DOHH2 (cell line): ENCODE results near the gene FBXW7.

ENCODE experiments used
- H3F3A ChIP-seq: fragments of 200-600 bp; sonication (generic), shearing (Covaris generic); 2 replicates; pipeline ENCODE4 v1.6.0; 2016; ENCODE audit warnings: antibody characterized with exemption, mild to moderate bottlenecking; ENCODE audit not compliant: control insufficient read depth, insufficient read depth
- H3K27ac ChIP-seq: fragments of 200-600 bp; sonication (generic); 2 replicates; pipeline ENCODE4 v1.5.1; 2014; ENCODE audit warnings: low read depth, mild to moderate bottlenecking, low read length, moderate library complexity
- H3K27me3 ChIP-seq: fragments of 200-600 bp; sonication (generic); 2 replicates; pipeline ENCODE4 v1.6.1; 2014; ENCODE audit warnings: mild to moderate bottlenecking, low read length, mixed read lengths; ENCODE audit not compliant: control insufficient read depth
- H3K36me3 ChIP-seq: fragments of 200-600 bp; sonication (generic); 2 replicates; pipeline ENCODE4 v1.6.1; 2014; ENCODE audit warnings: mild to moderate bottlenecking, low read length, moderate library complexity, mixed read lengths; ENCODE audit not compliant: control insufficient read depth
- H3K4me1 ChIP-seq: fragments of 200-600 bp; sonication (generic); 2 replicates; pipeline ENCODE4 v1.6.1; 2014; ENCODE audit warnings: mild to moderate bottlenecking, low read length, mixed read lengths; ENCODE audit not compliant: control insufficient read depth
- H3K4me2 ChIP-seq: fragments of 200-600 bp; sonication (generic); 2 replicates; pipeline ENCODE4 v1.6.0; 2014; ENCODE audit warnings: mild to moderate bottlenecking, low read length, moderate library complexity
- H3K4me3 ChIP-seq: fragments of 200-600 bp; sonication (generic); 2 replicates; pipeline ENCODE4 v1.5.1; 2014; ENCODE audit warnings: mild to moderate bottlenecking, low read length, mixed read lengths
- H3K79me2 ChIP-seq: fragments of 200-600 bp; sonication (generic); 2 replicates; pipeline ENCODE4 v1.6.1; 2014; ENCODE audit warnings: mild to moderate bottlenecking, low read length, mixed read lengths; ENCODE audit not compliant: control insufficient read depth
- H3K9me2 ChIP-seq: fragments of 200-600 bp; sonication (generic); replicated peaks from 2 replicates; pipeline ENCODE4 v1.6.1; 2014; ENCODE audit warnings: mild to moderate bottlenecking, low read length, mixed read lengths; ENCODE audit not compliant: control insufficient read depth
- H3K9me3 ChIP-seq: fragments of 200-600 bp; sonication (generic); 2 replicates; pipeline ENCODE4 v1.6.1; 2014; ENCODE audit warnings: antibody characterized with exemption, low read length, mixed read lengths; ENCODE audit not compliant: control insufficient read depth, insufficient read depth
- H4K20me1 ChIP-seq: fragments of 200-600 bp; sonication (generic); 2 replicates; pipeline ENCODE4 v1.6.0; 2014; ENCODE audit warnings: low read depth, mild to moderate bottlenecking, antibody characterized with exemption, low read length, moderate library complexity; ENCODE audit not compliant: control insufficient read depth, insufficient read depth
- EZH2phosphoT487 ChIP-seq: fragments of 200-600 bp; sonication (generic); IDR thresholded peaks from 2 replicates; pipeline ENCODE4 v1.6.1; 2017; ENCODE audit warnings: borderline replicate concordance, mild to moderate bottlenecking, antibody characterized with exemption, low read length, moderate library complexity, mixed read lengths
- TF ChIP-seq, protein P1 (sequence below): fragments of 200-600 bp; sonication (generic); IDR thresholded peaks from one replicate; pipeline ENCODE4 v1.5.1; 2014; ENCODE audit warnings: antibody characterized with exemption, mild to moderate bottlenecking, low read depth, low read length; ENCODE audit not compliant: poor library complexity, severe bottlenecking

FBXW7 gene

DNA sequence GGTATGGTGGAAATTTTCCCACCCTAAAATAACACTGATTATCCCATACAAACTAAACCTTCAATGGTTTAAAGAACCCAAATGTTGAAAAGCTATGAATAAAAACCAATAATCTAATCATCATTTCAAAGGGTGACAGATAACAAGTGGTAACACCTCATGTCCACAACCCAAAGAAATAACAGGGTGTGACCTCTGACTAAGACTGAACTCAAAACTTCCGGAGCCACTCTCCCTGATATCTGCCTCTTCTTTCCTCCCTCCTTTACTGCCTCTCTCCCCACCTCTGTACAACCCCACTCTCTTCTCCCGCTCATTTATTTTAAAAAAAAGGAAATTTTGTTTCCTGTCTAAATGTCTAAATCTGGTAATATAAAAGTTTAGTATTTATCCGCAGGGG, 11.5 kb downstream of the FBXW7 start:
- no peaks in the 10 kb centered on the region for H3K9me3 ChIP-seq
- TF ChIP-seq, protein P1, sequence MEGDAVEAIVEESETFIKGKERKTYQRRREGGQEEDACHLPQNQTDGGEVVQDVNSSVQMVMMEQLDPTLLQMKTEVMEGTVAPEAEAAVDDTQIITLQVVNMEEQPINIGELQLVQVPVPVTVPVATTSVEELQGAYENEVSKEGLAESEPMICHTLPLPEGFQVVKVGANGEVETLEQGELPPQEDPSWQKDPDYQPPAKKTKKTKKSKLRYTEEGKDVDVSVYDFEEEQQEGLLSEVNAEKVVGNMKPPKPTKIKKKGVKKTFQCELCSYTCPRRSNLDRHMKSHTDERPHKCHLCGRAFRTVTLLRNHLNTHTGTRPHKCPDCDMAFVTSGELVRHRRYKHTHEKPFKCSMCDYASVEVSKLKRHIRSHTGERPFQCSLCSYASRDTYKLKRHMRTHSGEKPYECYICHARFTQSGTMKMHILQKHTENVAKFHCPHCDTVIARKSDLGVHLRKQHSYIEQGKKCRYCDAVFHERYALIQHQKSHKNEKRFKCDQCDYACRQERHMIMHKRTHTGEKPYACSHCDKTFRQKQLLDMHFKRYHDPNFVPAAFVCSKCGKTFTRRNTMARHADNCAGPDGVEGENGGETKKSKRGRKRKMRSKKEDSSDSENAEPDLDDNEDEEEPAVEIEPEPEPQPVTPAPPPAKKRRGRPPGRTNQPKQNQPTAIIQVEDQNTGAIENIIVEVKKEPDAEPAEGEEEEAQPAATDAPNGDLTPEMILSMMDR, result no peak
- TF ChIP-seq EZH2phosphoT487, result no peak
- H3K4me2 ChIP-seq, result no peak overlapping the region
- H3K9me2 ChIP-seq, result no peaks in the 10 kb centered on the region
- H3K4me1 ChIP-seq, result peaks cover 41% of the 10 kb centered on the region
- H4K20me1 ChIP-seq, result peaks cover 7% of the 10 kb centered on the region; the same call in 1 of the 2 replicates
- no peaks in the 10 kb centered on the region for H3K27me3 ChIP-seq
- H3K4me3 ChIP-seq, result no peak overlapping the region
- H3K79me2 ChIP-seq, result peaks cover 97% of the 10 kb centered on the region
- H3K27ac ChIP-seq, result no peak overlapping the region
- no peaks in the 10 kb centered on the region; the same call in 1 of the 2 replicates for H3F3A ChIP-seq
- H3K36me3 ChIP-seq, result peaks cover 17% of the 10 kb centered on the region; the same call in 1 of the 2 replicates

DNA sequence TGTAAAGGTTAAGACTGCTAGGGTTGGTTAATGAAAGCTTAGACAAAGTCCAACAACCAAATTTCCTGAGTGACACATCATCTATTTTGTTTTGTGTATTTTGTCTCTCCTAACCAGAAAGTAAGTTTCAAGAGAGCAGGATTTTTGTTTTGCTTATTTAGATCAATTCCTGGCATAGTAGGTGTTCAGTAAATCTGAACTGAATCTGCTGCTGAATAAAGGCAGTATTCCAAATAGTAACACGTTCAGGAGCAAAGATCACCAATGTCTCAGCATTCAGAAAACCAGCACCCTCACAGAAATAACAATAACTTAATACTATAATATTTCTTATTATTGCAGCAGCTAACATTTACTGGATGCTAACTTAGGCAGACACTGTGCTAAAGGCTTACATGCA, 12.2 kb downstream of the FBXW7 start:
- peaks cover 41% of the 10 kb centered on the region for H3K4me1 ChIP-seq
- H3K27ac ChIP-seq, result no peak overlapping the region
- no peaks in the 10 kb centered on the region for H3K27me3 ChIP-seq
- H3F3A ChIP-seq, result no peaks in the 10 kb centered on the region; the same call in 1 of the 2 replicates
- peaks cover 15% of the 10 kb centered on the region; the same call in 1 of the 2 replicates for H3K36me3 ChIP-seq
- H3K79me2 ChIP-seq, result peaks cover 98% of the 10 kb centered on the region
- no peaks in the 10 kb centered on the region for H3K9me2 ChIP-seq
- TF ChIP-seq EZH2phosphoT487, result no peak
- TF ChIP-seq, protein P1, result no peak
- H4K20me1 ChIP-seq, result peaks cover 7% of the 10 kb centered on the region; the same call in 1 of the 2 replicates
- H3K9me3 ChIP-seq, result no peaks in the 10 kb centered on the region
- no peak overlapping the region for H3K4me3 ChIP-seq
- H3K4me2 ChIP-seq, result no peak overlapping the region

DNA sequence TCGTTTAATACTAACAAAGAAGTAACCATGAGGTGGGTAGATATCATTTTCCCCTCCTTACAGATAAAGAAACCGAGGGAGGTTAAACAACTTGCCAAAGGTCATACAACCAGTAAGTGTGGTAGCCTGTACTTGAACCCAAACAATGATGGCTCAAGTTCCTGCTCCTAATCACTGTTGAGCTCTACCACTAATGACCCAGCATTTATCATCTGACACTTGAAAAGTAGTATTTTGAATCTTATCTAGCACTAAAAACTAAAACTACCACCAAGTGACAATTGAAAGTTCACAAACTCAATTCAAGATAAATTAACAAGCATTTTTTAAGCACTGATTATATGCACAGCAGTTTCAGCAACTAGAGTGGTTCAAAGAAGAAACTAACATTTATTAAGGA, 13.1 kb downstream of the FBXW7 start:
- Histone ChIP-seq H3F3A (no peaks in the 10 kb centered on the region; the same call in 1 of the 2 replicates), H3K4me1 (peaks cover 36% of the 10 kb centered on the region), H3K79me2 (peaks cover 96% of the 10 kb centered on the region), H3K27me3 (no peaks in the 10 kb centered on the region), H3K36me3 (peaks cover 12% of the 10 kb centered on the region; the same call in 1 of the 2 replicates), H3K9me2 (no peaks in the 10 kb centered on the region), H3K27ac (no peak overlapping the region), H3K4me3 (no peak overlapping the region), H3K4me2 (no peak overlapping the region), H3K9me3 (no peaks in the 10 kb centered on the region), H4K20me1 (peaks cover 7% of the 10 kb centered on the region; the same call in 1 of the 2 replicates)
- no peak for TF ChIP-seq EZH2phosphoT487
- TF ChIP-seq, protein P1, result no peak
